HG02763 (cell line): Measurements from ENCODE around the gene DPY19L1.
"Not testable (repeated sequence)": the region's sequence is repeated elsewhere in the genome, so short reads cannot be mapped to it uniquely, and the experiment has no call there.

Experiments used
- ATAC-seq: cut with Tn5 transposase; IDR thresholded peaks from one replicate; pipeline ENCODE4 v1.9.1; 2021; ENCODE audit warnings: mild to moderate bottlenecking, moderate library complexity; ENCODE audit not compliant: unreplicated experiment

Gene DPY19L1

DNA sequence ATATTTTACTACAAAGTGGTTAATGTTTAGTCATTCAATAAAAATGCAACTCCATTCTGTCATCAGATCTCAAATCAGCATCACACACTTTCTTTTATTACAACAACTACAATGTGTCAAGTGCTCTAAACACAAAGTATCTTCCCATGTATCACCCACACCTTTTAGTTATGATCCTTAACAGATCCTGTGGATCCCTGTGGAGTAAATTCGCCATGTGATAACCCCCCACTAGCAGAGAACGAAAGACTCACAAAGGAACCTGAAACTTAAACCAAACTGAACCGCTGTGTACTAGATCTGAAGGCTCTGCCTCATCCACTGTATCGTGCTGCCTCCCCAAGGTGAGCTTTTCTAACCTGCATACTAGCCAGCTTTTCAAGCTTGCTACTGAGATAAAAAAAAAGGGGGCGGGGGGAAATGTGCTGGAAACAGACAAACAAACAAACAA, 1.7 kb downstream of the DPY19L1 start:
- peak; percentile 14 for ATAC-seq

DNA sequence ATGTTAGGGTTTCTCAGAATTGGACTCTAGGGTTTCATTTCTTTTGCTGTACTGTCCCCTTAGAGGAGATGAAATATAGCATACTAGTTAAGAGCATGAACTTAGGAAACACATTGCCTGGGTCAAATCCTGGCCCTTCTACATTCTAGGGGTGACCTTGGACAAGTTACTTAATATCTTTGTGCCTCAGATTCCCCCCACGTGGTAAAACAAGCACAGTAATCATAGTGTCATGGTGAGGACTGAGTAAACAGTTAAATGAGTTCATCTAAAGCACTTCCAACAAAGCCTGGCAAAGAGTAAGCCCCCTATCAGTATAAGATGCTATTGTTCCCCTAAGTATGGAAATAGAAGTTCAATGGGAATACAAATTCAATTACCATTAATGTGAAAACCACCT, 5.1 kb downstream of the DPY19L1 start:
- ATAC-seq, result no peak

DNA sequence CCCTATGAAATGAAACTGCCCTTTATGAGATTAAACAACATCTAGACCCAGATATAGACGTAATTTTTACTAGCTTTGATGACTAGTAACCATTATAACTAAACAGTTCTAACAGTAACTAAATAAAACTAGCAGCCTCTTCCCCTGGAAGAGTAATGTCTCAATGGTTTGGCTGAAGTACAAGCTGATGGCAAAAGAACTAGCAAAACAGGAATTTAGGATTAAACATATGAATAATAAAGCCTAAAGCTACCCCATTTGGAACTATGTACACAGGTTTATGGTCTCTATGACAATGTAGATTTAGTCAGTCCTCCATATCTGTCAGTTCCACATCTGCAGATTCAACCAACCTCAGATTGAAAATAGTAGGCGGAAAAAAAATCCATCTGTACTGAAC, 6.4 kb downstream of the DPY19L1 start:
- ATAC-seq, result no peak

DNA sequence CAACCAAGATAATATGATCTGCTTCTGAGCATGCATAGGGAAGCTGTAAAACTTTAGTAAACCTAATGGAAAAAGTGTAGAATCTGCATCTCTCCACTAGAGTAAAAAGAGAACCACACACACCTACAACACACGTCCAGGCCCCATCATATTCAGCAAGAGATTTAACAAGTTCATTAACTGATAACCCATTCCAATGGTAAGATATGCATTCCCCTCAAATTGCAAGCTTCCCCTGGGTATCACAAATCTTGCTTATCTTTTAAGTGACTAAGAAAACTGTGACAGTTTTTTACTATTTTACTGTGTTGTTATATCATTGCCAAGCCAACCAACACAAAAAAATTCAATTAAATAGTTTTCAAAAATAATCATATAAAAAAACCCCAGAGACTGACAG, 8.0 kb downstream of the DPY19L1 start:
- no peak for ATAC-seq

DNA sequence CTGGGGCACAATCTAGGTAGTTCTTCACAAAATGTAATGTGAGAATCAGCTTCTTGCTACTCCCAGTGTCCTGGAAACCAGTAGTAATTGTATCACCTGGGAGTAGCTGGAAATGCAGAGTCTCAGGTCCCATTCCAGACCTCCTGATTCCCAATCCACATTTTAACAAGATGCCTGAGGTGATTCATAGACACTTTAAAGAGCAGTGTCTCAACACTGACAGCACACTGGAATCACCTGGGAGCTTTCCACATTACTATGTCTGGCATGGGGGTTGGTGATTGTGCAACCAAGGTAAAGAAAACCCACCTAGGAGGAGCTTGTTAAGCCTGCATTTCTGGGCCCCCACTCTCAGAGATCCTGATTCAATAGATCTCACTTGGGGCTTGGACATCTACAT, 11.1 kb downstream of the DPY19L1 start:
- ATAC-seq, result no peak

DNA sequence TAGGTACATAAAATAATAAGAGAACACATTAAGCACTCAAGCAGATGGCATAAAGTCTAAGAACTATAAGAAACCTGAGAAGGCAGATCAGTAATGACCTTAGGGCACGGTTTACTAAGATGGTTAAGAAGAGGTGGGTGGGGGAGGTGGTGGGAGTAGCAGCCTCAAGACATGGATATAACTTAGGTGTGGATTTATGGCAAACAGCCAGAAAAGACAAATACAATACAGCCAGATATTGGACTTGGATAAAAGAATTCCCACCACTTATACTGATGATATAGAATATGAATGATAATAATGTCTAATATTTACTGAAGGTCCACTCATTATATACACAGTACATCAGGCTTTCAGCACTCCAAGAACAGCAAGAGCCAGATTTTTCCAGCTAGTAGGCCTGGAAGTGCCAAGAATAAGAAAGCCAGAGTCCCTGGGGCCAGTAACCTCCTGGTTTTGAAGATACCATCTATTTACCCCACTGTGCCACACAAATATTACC, 11.9 kb downstream of the DPY19L1 start:
- no peak for ATAC-seq

DNA sequence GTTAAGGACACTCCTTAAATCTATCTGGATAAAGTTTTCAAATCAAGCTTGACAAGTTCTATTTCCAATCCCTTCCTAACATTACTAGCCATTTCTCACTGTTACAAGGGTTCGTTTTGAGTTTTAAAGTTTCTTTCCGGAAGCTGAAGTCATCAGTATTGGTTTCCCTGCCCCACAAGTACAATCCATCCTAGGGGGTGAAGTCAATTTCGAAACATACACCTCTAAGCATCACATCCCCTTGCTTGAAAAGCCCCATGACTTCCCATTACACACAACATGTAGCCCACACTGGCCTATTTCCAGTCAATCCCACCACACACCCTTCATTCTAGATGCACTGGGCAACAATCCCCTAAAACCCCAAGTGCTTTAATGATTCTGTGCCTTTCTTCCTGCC, 13.0 kb downstream of the DPY19L1 start:
- ATAC-seq, result no peak

DNA sequence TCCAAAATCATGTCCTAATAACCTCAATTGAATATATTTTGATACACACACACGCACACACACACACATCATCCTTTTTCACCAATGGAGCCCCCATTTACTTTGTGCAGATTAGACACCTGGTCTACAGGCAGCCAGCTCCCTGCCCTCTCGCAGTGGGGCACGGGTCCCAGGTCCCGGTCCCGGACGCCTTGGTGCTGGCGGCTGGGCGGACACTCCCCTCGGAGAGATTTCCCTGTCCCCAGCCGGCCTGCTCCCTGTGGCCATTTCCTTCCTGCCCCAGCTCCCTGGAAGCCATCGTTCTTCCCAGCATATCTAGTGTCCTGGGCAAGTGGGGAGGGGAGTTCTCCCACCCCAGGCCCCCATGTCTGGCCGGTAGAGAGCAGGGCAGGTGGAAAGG, 14.6 kb downstream of the DPY19L1 start:
- no peak for ATAC-seq

DNA sequence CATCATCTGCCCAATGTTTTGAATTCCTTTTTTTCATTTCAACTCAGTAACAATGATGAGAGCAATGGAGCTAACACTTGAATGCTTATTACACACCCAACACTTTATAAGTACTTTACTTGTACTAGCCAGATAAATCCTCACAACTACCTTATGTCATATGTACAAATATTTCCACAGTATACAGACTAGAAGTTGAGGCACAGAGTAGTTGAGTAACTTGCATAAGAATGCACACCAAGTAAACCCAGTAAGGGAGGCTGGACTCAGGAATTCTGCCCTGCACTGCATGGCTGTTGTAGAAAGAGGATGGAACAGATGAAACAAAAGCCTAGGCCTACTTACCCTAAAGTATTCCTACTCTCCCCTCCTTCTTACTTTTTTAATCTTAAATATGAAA, 15.8 kb downstream of the DPY19L1 start:
- ATAC-seq, result no peak

DNA sequence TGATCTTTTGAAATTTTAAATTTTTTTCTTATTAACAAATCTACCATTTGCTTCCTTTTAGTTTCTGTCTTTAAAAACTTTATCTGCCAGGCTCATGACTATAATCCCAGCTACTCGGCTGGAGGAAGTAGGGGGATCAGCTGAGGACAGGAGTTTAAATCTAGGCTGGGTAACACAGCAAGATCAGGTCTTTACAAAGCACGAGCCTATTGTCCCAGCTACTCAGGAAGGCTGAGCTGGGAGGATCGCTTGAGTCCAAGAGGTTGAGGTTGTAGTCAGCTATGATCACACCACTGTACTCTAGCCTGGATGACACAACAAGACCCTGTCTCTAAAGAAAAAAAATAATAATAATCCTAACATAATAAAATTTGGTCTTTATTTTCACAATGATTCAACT, 17.5 kb downstream of the DPY19L1 start:
- ATAC-seq, result no peak

DNA sequence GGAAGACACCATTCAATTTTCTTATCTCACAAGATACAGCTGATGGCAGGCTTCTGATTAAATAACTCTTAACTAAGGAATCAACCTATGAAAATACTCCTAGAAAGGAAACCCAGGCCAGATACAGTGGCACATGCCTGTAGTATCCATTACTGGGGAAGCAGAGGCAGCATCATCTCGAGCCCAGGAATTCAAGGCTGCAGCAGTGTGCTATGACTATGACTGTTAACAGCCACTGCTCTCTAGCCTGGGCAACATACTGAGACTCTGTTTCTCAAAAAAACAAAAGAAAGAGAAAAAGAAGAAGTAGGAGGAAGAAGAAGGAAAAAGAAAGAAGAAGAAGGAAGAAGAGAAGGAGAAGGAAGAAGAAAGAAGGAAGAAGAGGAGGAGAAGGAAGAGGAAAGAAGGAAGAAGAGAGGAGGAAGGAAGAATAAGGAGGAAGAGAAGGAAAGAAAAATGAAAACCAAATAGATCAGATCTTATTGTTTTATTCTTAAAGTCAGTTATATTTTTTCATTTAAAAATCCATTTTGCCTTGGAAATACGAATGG, 18.0 kb downstream of the DPY19L1 start:
- no peak for ATAC-seq

DNA sequence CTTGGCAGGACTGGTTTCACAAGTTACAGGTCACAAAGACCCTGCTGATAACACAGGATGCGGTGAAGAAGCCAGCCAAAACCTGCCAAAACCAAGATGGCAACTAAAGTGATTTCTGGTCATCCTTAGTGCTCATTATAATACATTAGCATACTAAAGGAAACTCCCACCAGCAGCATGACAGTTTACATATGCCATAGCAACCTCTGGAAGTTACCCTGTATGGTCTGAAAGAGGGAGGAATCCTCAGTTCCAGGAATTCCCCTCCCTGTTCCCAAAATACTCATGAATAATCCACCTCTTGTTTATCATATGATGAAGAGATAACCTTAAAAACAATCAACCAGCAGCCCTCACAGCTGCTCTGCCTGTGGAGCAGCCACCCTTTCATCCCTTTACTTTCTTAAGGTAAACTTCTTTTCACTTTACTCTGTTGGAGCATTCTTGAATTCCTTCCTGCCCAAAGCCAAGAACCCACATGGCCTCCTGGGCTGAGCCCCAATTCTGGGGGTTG, 21.9 kb downstream of the DPY19L1 start:
- no peak for ATAC-seq

DNA sequence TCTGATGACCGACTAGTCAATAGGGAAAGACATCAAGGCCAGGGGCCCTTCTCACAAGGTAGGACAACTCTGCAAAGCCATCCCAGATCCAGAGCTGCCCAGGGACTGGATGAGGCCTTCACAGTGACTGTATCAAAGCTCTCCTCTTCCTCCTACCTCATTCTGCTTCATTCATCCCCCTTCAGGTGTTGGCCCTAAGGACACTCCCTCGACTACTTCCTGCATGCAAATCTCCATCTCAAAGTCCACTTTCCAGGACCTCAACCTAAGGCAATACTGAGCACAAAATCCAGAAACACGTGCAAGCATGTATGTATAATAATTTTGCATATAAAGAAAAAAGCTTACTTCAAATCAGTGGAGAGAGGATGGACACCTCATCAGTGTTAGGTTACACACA, 25.1 kb downstream of the DPY19L1 start:
- ATAC-seq, result no peak

DNA sequence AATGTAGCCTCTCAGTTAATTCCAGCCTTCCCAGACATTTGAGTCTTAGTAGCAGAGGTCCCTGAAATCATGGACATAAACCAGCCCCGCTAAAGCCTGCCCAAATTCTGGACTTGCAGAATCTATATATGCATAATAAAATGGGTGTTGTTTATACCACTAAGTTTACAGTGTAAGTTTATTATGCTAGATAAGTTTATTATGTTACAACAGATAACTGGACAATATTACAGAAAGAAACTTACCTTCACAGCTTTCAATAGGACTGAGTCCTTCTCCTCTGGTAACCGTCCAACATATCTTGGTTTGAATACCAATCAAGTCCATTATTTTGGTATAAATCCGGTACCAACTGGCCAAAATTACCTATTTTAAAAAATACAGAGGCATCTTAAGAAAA, 26.2 kb downstream of the DPY19L1 start:
- ATAC-seq, result no peak

DNA sequence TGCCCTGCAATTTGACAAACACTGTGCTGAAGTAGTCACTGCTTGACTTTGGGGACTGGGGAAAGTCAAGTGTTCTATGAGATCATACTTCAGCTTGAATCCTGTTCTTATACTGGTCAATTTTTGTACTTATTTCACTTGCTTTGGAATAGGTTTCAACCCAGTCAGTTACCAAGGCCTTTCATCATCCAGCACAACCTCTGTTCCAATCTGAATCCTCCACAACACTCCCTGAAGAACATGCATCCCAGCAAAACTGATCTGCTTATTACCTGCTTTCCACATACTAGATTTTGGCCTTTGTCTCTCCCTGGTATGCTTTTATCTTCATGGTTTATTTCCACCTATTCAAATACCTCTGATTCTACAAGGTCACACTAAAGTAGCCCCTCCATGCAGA, 29.5 kb downstream of the DPY19L1 start:
- ATAC-seq, result no peak

DNA sequence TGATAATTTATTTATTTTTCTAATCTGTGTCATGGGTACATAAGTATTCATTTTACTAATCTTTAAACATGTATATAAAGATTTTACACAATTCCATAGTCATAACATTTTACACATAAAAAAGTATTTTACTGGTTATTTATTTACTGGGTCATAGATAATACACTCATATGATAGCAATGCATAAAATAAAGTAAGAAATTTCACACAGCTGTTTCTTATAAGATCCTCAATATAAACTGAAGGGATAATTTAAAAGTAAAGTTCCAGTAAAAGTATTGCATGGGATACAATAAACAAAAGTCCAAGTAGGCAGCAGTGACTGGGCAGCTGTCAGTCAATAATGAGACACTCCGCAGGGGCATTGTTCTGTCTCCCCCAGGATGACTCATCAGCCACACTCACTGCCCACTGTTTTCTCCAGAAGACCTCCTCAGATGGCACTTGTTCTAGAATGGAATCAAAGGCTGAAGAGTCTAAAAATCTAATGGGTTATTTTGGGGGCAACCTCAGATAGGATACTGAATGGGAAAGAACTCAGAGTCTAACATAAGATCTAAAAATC, 32.7 kb downstream of the DPY19L1 start:
- no peak for ATAC-seq

DNA sequence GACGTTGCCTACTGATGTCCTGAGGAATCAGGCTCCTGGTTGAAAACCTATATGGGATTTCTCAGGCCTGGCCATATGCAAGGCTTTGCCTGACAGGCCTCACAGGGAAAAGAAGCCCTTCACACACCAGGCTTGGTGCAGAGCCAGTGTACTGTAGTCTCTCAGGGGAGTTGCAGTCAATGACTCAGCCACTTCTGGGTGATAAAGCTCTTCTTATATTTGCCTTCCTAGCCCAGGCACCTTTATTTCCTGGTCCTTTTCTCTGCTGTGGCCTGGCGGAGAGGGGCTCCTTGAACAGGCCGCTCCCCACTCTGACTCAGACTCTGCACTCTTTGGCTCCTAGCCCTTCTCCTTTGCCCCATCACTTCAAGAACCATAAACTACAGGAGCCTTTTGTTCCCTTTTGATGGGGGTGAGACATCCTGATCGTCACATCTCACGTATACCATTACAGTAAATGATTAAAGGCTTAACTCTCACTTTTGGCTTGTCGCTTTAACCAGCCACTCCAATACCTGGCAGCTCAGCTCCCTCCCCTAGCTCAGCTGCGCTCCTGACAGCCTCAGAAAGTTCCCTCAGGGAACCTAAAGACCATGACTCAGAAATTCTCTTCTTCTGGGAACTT, 33.5 kb downstream of the DPY19L1 start:
- ATAC-seq, result no peak

DNA sequence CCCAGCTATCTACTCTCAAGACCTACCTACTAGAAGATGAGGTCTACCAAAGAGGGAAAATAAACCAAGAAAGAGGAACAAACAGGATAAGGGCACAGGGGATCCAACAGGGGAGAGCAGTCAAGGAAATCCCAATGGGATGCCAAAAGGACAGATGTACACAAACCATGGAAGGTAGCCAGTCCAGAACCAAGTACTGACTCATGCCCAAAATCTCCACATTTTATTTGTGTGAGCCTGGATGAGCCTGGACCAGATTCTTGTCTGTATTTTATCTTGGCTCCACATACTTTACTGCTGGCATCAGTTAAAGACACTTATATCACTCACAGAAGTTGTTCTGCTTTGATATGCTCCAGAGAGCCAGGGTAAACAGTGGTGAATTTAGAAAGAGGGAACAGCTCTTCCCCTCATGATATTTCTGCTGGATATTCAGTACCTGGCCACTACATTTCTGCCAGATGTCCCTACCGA, 34.1 kb downstream of the DPY19L1 start:
- not testable (repeated sequence) for ATAC-seq

DNA sequence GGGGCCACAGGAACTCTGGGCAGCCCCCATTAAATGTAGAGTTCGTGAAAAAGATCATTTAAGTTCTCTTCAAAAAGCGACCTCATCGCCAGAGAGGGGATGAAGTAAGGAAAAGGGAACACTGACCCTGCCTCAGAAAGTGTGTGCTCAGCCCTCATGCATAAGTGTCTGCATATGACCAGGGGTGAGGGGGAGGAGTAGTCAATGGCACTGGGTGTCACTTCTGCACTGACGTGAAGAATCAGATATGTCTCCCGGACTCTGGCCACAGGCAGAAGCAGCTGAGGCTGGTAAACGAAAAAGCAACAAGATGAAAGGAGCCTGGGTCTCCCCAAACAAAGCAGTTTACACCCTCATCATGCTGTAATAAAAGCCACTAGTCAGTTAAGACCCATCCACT, 39.0 kb downstream of the DPY19L1 start:
- not testable (repeated sequence) for ATAC-seq

DNA sequence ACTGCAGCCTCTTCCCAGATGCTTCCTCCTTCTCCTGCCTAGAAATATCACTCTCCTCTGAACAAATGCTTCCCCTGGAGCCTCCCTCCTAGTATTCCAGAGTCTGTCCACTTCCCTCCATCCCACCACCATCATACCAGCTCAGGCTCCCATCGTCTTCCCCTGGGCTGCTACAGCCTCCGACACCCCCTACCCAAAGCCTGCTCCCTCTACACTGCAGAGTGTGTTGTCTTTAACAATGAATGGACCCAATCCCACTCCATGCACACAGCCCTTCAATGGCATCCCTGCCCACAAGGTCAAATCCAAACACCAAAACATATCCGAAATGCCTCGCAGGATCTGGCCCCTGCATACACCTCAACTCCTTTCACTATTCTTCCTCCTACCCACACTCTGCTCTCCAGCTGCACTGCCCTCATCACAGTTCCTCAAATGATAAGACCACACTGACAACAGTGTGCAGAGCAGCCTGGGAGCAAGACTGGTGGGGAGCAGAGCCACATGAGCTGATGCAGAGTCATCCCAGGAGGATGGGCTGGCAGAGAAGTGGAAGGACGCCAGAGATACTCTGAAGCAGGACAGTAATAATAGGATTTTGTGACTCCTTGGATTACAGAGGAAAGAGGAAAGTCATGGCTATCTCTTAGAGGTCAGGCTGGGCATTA, 40.7 kb downstream of the DPY19L1 start:
- peak; percentile 41 for ATAC-seq

DNA sequence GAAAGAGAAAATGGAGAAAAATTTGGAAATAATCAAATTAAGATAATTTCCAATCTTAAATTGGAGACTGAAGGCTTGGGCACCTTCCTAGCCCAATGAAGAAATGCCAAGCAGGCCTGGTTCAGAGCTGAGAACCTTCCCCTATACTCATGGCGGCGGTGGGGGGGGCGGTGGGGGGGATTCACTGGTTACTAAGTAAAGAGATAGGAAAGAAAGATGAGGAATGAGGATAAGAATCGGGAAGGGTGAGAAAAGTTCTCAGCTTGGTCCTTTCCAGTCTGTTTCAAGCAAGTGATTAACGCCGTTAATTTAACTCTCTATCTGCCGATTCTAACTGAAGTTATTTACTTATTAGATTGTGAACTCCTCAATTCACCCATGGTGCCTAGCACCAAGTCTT, 41.5 kb downstream of the DPY19L1 start:
- ATAC-seq, result no peak
